ENCODE results near the gene FHOD1.
A peak's percentile ranks its signal among the peaks of the same experiment; 100 is the strongest.

The FHOD1 gene

DNA sequence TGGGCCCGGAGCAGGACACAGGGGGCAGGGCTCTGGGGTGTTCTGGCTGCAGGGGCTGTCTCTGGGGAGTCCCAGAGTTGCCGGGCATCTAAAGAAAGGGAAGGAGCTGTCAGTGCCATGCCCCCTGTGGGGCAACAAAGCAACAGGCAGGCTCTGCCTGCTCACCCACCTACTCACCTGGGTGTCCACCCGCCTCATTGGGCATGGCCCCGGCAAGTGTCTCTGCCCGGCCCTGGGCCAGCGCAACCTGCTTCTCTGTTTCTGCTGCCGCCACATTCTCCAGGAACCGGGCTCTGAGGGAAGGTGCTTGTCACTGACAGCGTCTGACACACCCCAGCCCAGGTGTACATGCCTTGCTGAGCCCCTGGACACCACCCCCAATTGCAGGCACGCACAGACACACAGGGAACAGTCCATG lies 13.1 kb downstream of the FHOD1 start:
- DNase-seq (no peak), ATAC-seq (no peak)

DNA sequence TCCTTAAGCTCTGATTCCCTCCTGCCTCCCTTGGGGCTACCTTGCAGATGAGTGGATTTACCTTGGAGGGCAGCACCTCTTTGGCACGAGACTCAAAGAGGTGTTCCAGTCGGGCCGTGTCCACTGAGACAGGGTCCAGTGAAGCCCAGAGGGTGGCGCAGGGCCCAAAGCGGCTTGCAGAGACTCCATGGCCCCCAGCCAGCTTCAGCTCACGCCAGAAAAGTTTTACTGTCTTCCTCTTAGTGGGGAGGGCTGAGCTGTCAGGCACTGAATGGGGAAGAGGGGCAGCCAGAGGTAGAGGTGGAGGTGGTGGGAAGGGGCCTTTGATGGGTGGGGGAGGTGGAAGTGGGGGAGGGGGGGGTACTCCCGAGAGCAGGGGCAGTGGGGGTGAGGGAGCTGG lies 13.7 kb downstream of the FHOD1 start:
- ATAC-seq = no peak
- DNase-seq = no peak

GRCh38 chr16:67230809-67231660 lies 16.2 kb downstream of the FHOD1 start:
- ATAC-seq (no peak), DNase-seq (no peak)

- no peak for DNase-seq
- ATAC-seq = no peak
Observed at GRCh38 chr16:67229906-67230808, 17.1 kb downstream of the FHOD1 start.

DNA sequence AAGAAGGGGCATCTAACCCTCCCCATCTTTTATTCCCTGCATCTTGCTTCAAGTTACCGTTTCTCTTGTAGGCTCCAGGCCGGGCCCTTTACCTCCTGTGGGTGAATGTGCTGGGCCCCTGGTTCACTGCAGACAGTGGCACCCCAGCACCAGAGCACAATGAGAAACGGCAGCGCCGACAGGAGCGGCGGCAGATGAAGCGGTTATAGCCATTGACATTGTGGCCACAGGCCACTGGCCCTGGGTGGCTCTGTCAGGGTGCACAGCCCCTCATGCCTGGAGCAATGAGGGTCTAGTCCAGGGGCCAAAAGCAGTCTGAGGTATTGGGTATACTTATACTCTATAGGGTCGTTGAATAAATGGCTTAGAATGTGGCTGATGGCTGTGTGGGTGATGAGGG lies 18.4 kb downstream of the FHOD1 start:
- ATAC-seq (no peak), DNase-seq (no peak)

- no peak for ATAC-seq
- no peak for DNase-seq
Observed at GRCh38 chr16:67228034-67228785, 19.1 kb downstream of the FHOD1 start.

GRCh38 chr16:67227567-67227921 lies 19.7 kb downstream of the FHOD1 start:
- DNase-seq (no peak), ATAC-seq (no peak)

GRCh38 chr16:67226804-67227566 lies 20.3 kb downstream of the FHOD1 start, which contains the start of gene TMEM208:
Gene TMEM208, plus strand, starts transcription at chr16:67227130. Its CDS starts 89 bp downstream, at chr16:67227219.
- DNase-seq = peak; percentile 99
- peak; percentile 95 for ATAC-seq

DNA sequence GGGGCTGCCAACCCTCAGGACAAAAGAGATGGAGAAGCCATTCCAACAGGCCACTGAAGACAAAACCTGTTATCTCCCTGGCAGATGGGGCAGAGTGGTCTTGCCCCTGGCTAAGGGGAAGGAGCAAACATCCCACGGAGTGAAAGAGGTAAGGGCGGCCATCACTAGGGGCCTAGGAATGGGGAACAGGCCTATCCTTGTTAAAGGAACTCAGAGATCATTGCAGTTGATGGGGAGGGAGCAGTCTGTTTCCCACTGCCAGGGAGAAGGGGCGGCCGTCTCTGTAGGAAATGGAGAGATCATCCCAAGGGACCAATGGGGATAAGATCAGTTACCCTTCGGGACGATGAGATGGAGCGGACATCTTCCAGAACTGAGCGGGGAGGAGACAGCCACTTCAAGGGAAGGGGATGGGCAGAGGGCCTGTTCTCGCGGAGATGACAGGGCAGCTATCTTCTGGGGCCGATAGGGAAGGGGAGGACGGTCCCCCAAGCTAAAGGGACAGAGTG lies 20.9 kb downstream of the FHOD1 start:
- ATAC-seq (no peak), DNase-seq (no peak)

GRCh38 chr16:67223992-67224391 lies 23.3 kb downstream of the FHOD1 start:
- DNase-seq (no peak), ATAC-seq (no peak)

- ATAC-seq = no peak
- DNase-seq = no peak
Observed at GRCh38 chr16:67216612-67217490, 30.4 kb downstream of the FHOD1 start.

GRCh38 chr16:67215706-67216105 lies 31.6 kb downstream of the FHOD1 start:
- DNase-seq (no peak), ATAC-seq (no peak)

- ATAC-seq = no peak
Observed at GRCh38 chr16:67213197-67214019, 33.9 kb downstream of the FHOD1 start.

DNA sequence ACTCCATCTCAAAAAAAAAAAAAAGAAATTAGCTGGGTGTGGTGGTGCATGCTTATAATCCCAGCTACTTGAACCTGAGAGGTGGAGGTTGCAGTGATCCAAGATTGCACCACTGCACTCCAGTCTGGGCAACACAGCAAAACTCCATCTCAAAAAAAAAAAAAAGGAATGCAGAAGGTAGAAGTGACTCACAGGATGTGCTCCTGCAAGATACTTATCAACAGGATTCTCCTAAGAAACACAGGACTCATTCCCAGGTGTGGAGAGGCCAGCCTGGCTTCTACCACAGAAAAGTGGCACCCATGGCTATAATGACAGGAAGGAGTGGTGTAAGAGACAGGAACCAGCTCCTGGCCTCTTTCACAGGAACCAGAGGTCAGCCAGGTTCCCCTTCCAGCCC lies 34.5 kb downstream of the FHOD1 start:
- DNase-seq = no peak
- no peak for ATAC-seq

More at GRCh38 chr16:67213197-67214019, 33.9 kb downstream of the FHOD1 start:
- no peak for DNase-seq

DNA sequence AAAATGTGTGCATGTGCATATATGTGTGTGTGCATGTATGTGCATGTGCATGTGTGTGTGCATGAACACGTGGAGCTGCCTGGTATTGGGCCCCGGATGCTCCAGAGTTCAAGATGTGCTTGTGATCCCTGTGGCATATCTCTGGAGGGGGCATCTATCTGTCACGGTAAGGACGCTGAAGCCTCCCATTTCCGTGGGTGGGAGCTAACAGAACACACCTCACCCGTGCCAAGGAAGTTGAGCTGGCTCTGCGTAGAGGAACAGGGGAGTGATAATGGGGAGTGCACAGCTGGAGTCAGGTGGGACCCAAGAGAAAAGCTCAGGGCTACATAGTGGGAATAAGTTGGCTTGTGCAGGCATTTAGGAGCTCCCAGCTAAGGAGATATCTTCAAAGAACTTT lies 35.6 kb downstream of the FHOD1 start:
- ATAC-seq (no peak), DNase-seq (no peak)

GRCh38 chr16:67210069-67210937 lies 37.0 kb downstream of the FHOD1 start:
- no peak for ATAC-seq

DNA sequence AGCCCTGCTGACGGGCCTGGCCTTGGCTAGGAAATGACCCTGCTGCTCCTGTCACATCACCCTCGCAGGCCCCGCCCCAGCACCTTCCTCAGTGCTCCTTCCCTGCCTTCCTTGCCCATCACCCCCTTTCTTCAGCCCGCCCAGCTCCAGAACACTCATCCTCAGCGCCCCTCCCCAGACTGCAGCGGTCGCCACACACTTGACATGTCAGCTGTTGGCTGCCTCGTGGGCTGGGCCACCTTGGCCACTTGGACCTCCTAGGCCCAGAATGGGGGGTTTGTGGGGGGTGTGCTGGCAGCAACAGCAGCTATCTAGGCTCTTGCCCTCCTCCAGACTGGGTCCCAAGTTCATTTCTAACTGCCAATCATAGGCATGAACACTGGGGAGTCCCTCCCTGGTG lies 37.7 kb downstream of the FHOD1 start:
- no peak for ATAC-seq
- DNase-seq = no peak

More at GRCh38 chr16:67210069-67210937, 37.0 kb downstream of the FHOD1 start:
- no peak for DNase-seq

- no peak for DNase-seq
- ATAC-seq = no peak
Observed at GRCh38 chr16:67208154-67208896, 39.0 kb downstream of the FHOD1 start.
